Measurements from ENCODE around the gene THBS2.
"Not testable (repeated sequence)": the region's sequence is repeated elsewhere in the genome, so short reads cannot be mapped to it uniquely, and the experiment has no call there.

The THBS2 gene

DNA sequence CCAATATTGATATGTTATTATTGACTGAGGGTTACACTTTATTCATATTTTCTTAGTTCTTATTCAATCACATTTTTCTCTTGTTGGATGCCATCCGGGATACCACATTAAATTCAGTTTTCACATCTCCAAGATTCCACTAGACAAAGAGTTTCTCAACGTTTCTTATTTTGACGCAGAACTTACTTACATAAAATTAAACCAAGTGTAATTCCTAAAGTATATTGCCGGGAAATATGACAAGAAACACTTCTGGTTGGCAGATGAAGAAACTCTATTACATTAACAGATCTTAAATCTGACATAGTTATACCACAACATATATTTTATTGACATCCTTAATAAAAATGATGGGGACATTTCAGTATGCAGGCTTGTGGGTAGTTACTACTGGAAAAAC, 47.3 kb upstream of the THBS2 start:
- Histone ChIP-seq H3K4me3 (ENCODE audit: low read length) (no peak overlapping the region), H3K4me2 (ENCODE audit: low read depth, low read length) (no peak overlapping the region), H3K36me3 (replicated peaks; ENCODE audit: insufficient read depth, low read length) (no peaks in the 10 kb centered on the region), H3K9ac (ENCODE audit: low read length) (no peak overlapping the region), H3K27ac (ENCODE audit: low read length) (no peak overlapping the region), H3K9me3 (replicated peaks; ENCODE audit: insufficient read depth, low read length) (no peaks in the 10 kb centered on the region), H4K20me1 (ENCODE audit: insufficient read depth, low read length) (no peaks in the 10 kb centered on the region), H3F3A (ENCODE audit: insufficient read depth, low read length) (no peaks in the 10 kb centered on the region), H3K79me2 (ENCODE audit: low read length) (no peaks in the 10 kb centered on the region), H2AFZ (ENCODE audit: low read length) (no peak overlapping the region), H3K9me2 (replicated peaks; ENCODE audit: insufficient read depth, low read length) (no peaks in the 10 kb centered on the region), H3K27me3 (replicated peaks; ENCODE audit: insufficient read depth, low read length) (no peaks in the 10 kb centered on the region), H3K4me1 (ENCODE audit: low read length) (no peaks in the 10 kb centered on the region)
- no peak for TF ChIP-seq EZH2phosphoT487 (IDR thresholded peaks at IDR 0.05; ENCODE audit: low read length)
- TF ChIP-seq, protein P1, sequence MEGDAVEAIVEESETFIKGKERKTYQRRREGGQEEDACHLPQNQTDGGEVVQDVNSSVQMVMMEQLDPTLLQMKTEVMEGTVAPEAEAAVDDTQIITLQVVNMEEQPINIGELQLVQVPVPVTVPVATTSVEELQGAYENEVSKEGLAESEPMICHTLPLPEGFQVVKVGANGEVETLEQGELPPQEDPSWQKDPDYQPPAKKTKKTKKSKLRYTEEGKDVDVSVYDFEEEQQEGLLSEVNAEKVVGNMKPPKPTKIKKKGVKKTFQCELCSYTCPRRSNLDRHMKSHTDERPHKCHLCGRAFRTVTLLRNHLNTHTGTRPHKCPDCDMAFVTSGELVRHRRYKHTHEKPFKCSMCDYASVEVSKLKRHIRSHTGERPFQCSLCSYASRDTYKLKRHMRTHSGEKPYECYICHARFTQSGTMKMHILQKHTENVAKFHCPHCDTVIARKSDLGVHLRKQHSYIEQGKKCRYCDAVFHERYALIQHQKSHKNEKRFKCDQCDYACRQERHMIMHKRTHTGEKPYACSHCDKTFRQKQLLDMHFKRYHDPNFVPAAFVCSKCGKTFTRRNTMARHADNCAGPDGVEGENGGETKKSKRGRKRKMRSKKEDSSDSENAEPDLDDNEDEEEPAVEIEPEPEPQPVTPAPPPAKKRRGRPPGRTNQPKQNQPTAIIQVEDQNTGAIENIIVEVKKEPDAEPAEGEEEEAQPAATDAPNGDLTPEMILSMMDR (IDR thresholded peaks at IDR 0.05; ENCODE audit: low read length): no peak
- TF ChIP-seq EZH2 (optimal IDR thresholded peaks at IDR 0.05; ENCODE audit: low read depth, low read length): no peak
- DNase-seq: no peak

DNA sequence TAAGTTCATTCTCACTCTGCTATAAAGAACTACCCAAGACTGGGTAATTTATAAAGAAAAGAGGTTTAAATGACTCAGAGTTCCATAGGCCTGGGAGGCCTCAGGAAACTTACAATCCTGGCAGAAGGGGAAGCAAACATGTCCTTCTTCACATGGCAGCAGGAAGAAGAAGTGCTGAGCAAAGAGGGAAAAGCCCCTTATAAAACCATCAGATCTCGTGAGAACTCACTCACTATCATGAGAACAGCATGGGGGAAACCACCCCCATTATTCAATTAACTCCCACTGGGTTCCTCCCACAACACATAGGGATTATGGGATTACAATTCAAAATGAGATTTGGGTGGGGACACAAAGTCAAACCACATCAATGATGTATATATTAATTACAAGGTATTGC, 45.0 kb upstream of the THBS2 start:
- H3F3A ChIP-seq (ENCODE audit: insufficient read depth, low read length): not testable (repeated sequence)

GRCh38 chr6:169296622-169297021, 43.0 kb upstream of the THBS2 start:
- Histone ChIP-seq H3K9me3 (replicated peaks; ENCODE audit: insufficient read depth, low read length) (no peaks in the 10 kb centered on the region), H3K4me2 (ENCODE audit: low read depth, low read length) (no peak overlapping the region), H3K9ac (ENCODE audit: low read length) (no peak overlapping the region), H3K27me3 (replicated peaks; ENCODE audit: insufficient read depth, low read length) (no peaks in the 10 kb centered on the region), H3K79me2 (ENCODE audit: low read length) (no peaks in the 10 kb centered on the region), H3K4me1 (ENCODE audit: low read length) (no peaks in the 10 kb centered on the region), H3F3A (ENCODE audit: insufficient read depth, low read length) (no peaks in the 10 kb centered on the region), H2AFZ (ENCODE audit: low read length) (no peak overlapping the region), H3K9me2 (replicated peaks; ENCODE audit: insufficient read depth, low read length) (no peaks in the 10 kb centered on the region), H3K27ac (ENCODE audit: low read length) (no peak overlapping the region), H4K20me1 (ENCODE audit: insufficient read depth, low read length) (no peaks in the 10 kb centered on the region), H3K36me3 (replicated peaks; ENCODE audit: insufficient read depth, low read length) (no peaks in the 10 kb centered on the region), H3K4me3 (ENCODE audit: low read length) (no peak overlapping the region)
- TF ChIP-seq, protein P1 (IDR thresholded peaks at IDR 0.05; ENCODE audit: low read length): no peak
- TF ChIP-seq EZH2phosphoT487 (IDR thresholded peaks at IDR 0.05; ENCODE audit: low read length) (no peak), EZH2 (optimal IDR thresholded peaks at IDR 0.05; ENCODE audit: low read depth, low read length) (no peak)
- no peak for DNase-seq

More for the DNA sequence above, 45.0 kb upstream of the THBS2 start:
- not testable (repeated sequence) for DNase-seq; H2AFZ ChIP-seq (ENCODE audit: low read length); H3K79me2 ChIP-seq (ENCODE audit: low read length); H3K9me2 ChIP-seq (replicated peaks; ENCODE audit: insufficient read depth, low read length); H3K4me1 ChIP-seq (ENCODE audit: low read length); H3K9ac ChIP-seq (ENCODE audit: low read length); H3K27me3 ChIP-seq (replicated peaks; ENCODE audit: insufficient read depth, low read length); H3K9me3 ChIP-seq (replicated peaks; ENCODE audit: insufficient read depth, low read length); H3K27ac ChIP-seq (ENCODE audit: low read length); H3K36me3 ChIP-seq (replicated peaks; ENCODE audit: insufficient read depth, low read length); H3K4me2 ChIP-seq (ENCODE audit: low read depth, low read length); H4K20me1 ChIP-seq (ENCODE audit: insufficient read depth, low read length); H3K4me3 ChIP-seq (ENCODE audit: low read length)

GRCh38 chr6:169296170-169296569, 42.5 kb upstream of the THBS2 start:
- Histone ChIP-seq H3F3A (ENCODE audit: insufficient read depth, low read length) (no peaks in the 10 kb centered on the region), H4K20me1 (ENCODE audit: insufficient read depth, low read length) (no peaks in the 10 kb centered on the region), H3K9me3 (replicated peaks; ENCODE audit: insufficient read depth, low read length) (no peaks in the 10 kb centered on the region), H3K4me3 (ENCODE audit: low read length) (no peak overlapping the region), H2AFZ (ENCODE audit: low read length) (no peak overlapping the region), H3K79me2 (ENCODE audit: low read length) (no peaks in the 10 kb centered on the region), H3K9me2 (replicated peaks; ENCODE audit: insufficient read depth, low read length) (no peaks in the 10 kb centered on the region), H3K36me3 (replicated peaks; ENCODE audit: insufficient read depth, low read length) (no peaks in the 10 kb centered on the region), H3K9ac (ENCODE audit: low read length) (no peak overlapping the region), H3K4me2 (ENCODE audit: low read depth, low read length) (no peak overlapping the region), H3K4me1 (ENCODE audit: low read length) (no peaks in the 10 kb centered on the region), H3K27me3 (replicated peaks; ENCODE audit: insufficient read depth, low read length) (no peaks in the 10 kb centered on the region), H3K27ac (ENCODE audit: low read length) (no peak overlapping the region)
- TF ChIP-seq EZH2 (optimal IDR thresholded peaks at IDR 0.05; ENCODE audit: low read depth, low read length): no peak
- TF ChIP-seq EZH2phosphoT487 (IDR thresholded peaks at IDR 0.05; ENCODE audit: low read length): no peak
- TF ChIP-seq, protein P1 (IDR thresholded peaks at IDR 0.05; ENCODE audit: low read length): no peak
- DNase-seq: no peak
